SIG-M5 (cell line): Measurements from ENCODE around the gene KANK4.

ENCODE experiments used
- DNase-seq: peaks from one replicate; lab custom pipeline; 2025; lab: John Stamatoyannopoulos, UW

Gene KANK4

DNA sequence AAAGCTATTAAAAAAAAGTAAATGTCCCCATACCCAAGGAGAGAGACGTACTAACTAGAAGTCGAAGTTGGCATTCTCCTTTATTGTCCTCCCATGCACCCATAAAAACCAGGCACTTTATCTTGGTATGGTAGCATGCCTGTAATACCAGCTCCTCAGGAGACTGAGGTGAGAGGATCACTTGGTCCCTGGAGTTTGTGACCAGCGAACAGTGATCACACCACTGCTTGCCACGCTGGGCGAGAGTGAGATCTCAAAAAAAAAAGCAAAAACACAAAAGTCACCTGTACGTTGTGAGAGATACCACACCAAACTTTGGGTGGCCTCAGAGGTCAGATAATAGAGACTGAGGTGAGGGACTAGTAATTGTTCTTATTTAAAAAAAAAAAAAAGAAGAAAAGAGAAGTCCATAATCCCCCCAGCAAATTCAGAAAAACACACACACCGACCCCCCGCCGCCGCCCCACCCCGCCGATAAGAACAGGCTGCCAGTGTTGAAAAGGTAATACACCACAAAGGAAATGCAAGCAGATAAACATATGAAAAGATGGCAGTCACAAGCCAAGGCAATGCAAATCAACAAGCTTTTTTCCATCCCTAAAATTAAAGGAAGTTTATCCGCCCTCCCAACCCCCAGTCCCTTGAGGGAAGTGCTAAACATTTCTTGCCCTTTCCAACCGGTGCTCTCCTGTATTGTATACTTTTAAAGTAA lies 121.0 kb downstream of the KANK4 start:
- DNase-seq, result no peak

DNA sequence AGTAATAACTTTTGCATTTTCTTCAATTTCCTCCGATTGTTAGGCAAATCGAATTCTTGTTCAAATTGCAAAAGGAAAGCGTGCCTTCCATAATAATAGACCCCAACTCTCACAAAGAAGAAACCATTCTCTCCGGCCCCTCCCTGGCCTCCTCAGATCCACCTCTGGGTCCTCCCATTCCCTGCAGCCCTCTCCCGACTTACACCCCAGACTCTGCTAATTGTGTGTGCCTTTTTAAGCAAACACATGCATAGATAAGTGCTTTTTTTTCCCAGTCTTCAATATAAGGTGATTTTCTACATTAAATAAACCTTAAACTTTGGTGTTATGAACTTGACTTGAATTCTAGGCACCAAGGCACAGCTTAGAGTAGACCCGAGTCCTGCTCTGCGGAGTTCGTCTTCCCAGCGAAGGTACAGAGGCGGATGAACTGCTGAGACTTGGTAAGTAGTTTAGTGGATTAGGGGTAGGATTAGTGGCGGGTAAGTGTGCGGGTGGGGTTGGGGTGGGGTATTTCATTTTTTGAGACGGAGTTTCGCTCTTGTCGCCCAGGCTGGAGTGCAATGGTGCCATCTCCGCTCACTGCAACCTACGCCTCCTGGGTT lies 123.0 kb downstream of the KANK4 start:
- no peak for DNase-seq

DNA sequence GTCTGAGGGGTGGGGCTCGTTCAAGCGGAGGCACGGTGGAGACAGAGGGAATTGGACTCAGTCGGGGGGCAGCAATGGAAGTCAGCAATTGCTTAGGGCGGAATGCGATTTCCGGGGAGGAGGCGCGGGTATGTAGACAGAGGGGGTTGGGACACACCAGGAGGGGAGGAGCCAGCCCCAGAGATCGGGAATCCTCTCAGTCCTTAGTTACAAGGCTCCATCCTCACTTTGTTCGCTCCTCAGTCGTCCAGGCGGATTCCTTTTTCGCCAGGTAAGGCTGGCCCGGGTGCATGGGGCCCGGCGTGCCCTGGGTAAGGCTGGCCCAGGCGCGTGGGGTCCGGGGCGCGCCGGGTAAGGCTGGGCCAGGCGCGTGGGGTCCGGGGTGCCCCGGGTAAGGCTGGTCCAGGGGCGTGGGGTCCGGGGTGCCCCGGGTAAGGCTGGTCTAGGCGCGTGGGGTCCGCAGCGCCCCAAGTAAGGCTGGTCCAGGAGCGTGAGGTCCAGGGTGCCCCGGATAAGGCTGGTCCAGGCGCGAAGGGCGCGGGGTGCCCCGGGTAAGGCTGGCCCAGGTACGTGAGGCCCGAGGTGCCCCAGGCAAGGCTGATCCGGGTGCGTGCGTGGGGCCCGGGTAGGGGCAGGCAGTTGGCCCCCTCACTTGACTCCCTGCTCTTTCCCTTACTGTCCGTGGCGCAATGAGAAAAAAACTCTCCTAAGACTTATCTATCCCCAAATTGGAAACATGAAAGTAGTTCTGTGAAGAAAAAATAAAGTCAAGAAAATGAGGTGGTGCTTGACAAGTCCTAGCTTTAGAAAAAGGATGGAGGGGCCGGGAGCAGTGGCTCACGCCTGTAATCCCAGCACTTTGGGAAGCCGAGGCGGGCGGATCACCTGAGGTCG lies 124.3 kb downstream of the KANK4 start, which contains the start of gene L1TD1:
TSS of gene L1TD1 (plus strand) at position 199 of the 894 bp plus-strand sequence. CDS start 11,780 bp downstream, outside the sequence.
- DNase-seq, result no peak

DNA sequence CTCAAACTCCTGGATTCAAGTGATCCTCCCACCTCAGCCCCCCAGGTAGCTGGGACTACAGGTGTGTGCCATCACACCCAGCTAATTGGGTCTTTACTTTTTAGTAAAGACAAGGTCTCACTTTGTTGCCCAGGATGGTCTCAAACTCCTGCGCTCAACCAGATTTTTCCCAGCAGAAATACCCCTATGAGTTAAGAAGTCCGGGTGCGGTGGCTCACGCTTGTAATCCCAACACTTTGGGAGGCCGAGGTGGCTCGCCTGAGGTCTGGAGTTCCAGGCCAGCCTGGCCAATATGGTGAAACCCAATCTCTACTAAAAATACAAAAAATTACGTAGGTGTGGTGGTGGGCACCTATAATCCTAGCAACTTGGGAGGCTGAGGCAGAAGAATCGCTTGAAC lies 131.1 kb downstream of the KANK4 start:
- DNase-seq, result no peak

DNA sequence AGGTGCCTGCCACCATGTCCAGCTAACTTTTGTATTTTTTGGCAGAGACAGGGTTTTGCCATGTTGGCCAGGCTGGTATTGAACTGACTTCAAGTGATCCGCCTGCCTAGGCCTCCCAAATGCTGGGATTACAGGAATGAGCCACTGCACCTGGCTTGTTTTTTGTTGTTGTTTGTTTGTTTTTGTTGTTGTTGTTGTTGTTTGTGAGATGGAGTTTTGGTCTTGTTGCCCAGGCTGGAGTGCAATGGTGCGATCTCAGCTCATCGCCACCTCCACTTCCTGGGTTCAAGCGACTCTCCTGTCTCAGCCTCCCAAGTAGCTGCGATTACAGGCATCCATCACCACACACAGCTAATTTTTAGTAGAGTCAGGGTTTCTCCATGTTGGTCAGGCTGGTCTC lies 131.7 kb downstream of the KANK4 start:
- no peak for DNase-seq
